A549 (cell line): Measurements from ENCODE around the gene SGTA. TPM values are rescaled to one million over a fixed set of nuclear protein-coding genes. Genes with fewer than 3 reads are reported as not detected.
"Not testable (repeated sequence)": the region's sequence is repeated elsewhere in the genome, so short reads cannot be mapped to it uniquely, and the experiment has no call there.

Experiments used
- ATAC-seq, 2 experiments: fragments of 200-7000 bp in 1 of 2; fragments of >200 bp in 1 of 2; cut with Nextera tagmentation in 1 of 2; cut with Tn5 transposase in 1 of 2; 3 replicates each; pipeline versions ENCODE4 v1.8.0 to v1.9.1; 2018 to 2020; ENCODE audit warnings: mild to moderate bottlenecking in 1 of 2, moderate library complexity in 1 of 2
- CTCF ChIA-PET: fragments of 300-600 bp; sonication (Branson Sonifier 250); formaldehyde crosslinking; extraction: SDS; loops from one replicate; lab custom pipeline; 2021; ENCODE audit warnings: antibody characterized with exemption, inconsistent platforms; lab: Yijun Ruan, JAX
- POLR2A ChIA-PET: fragments of 350-600 bp; formaldehyde crosslinking; extraction: SDS; loops from one replicate; lab custom pipeline; 2021; ENCODE audit warnings: antibody characterized with exemption, inconsistent platforms; lab: Yijun Ruan, JAX
- DNase-seq, 2 experiments: peaks; one replicate each; pipeline versions ENCODE4 v3.0.0 to v3.0.0-alpha.2; 2011 to 2016; ENCODE audit warnings: low read depth in 1 of 2, low spot score in 1 of 2
- FAIRE-seq: peaks from 2 replicates; lab custom pipeline; 2011; peaks lifted over from hg19 to GRCh38; lab: Jason Lieb, UNC
- H3K27ac ChIP-seq, 2 experiments: fragments of >200 bp; sonication (Bioruptor Twin); formaldehyde crosslinking; 3 replicates each; pipeline ENCODE4 v1.5.1; 2016 to 2017
- H3K4me1 ChIP-seq: fragments of >200 bp; sonication (Bioruptor Twin); formaldehyde crosslinking; 3 replicates; pipeline ENCODE4 v1.6.1; 2016
- H3K4me2 ChIP-seq: fragments of >200 bp; sonication (Bioruptor Twin); formaldehyde crosslinking; 3 replicates; pipeline ENCODE4 v1.6.1; 2016
- H3K4me3 ChIP-seq: fragments of >200 bp; sonication (Bioruptor Twin); formaldehyde crosslinking; 3 replicates; pipeline ENCODE4 v1.5.1; 2016
- H3K9me3 ChIP-seq: fragments of >200 bp; sonication (Bioruptor Twin); formaldehyde crosslinking; 3 replicates; pipeline ENCODE4 v1.6.1; 2016
- ATOH8 ChIP-seq: fragments of 250-450 bp; sonication (Bioruptor Pico); IDR thresholded peaks from 2 replicates; pipeline ENCODE4 v1.5.0; 2020; ENCODE audit warnings: low read depth, mild to moderate bottlenecking, moderate library complexity
- EHMT2 ChIP-seq: fragments of 200-600 bp; sonication (generic); IDR thresholded peaks from 2 replicates; pipeline ENCODE4 v1.6.1; 2016; ENCODE audit warnings: antibody characterized with exemption, low read depth, mild to moderate bottlenecking, moderate library complexity
- FOSB ChIP-seq: fragments of 250-450 bp; sonication (Bioruptor Pico); IDR thresholded peaks from 2 replicates; pipeline ENCODE4 v1.5.0; 2020; ENCODE audit warnings: mild to moderate bottlenecking, moderate library complexity
- FOSL2 ChIP-seq, 2 experiments: fragments of 450-650 bp in 1 of 2; fragments of >200 bp in 1 of 2; sonication (Bioruptor Twin) in 1 of 2; formaldehyde crosslinking; IDR thresholded peaks; 2 replicates each; pipeline versions ENCODE4 v1.5.0 to v1.6.1; 2016 to 2020; ENCODE audit warnings: mild to moderate bottlenecking in 1 of 2, moderate library complexity in 1 of 2
- GATA3 ChIP-seq: IDR thresholded peaks from 2 replicates; pipeline ENCODE4 v1.6.1; 2012; ENCODE audit warnings: borderline replicate concordance
- HMGXB4 ChIP-seq: fragments of 250-450 bp; sonication (Bioruptor Pico); IDR thresholded peaks from 2 replicates; pipeline ENCODE4 v1.5.0; 2021; ENCODE audit warnings: mild to moderate bottlenecking, moderate library complexity, borderline replicate concordance
- JUN ChIP-seq, 2 experiments: fragments of >200 bp; sonication (Bioruptor Twin); formaldehyde crosslinking; IDR thresholded peaks; 2 replicates in 1 of 2; 3 replicates in 1 of 2; pipeline ENCODE4 v1.6.1; 2016 to 2017
- KDM1A ChIP-seq: fragments of 200-600 bp; sonication (generic); IDR thresholded peaks from 2 replicates; pipeline ENCODE4 v1.6.1; 2016; ENCODE audit warnings: low read depth, mild to moderate bottlenecking
- KDM5A ChIP-seq: fragments of 200-600 bp; sonication (generic); IDR thresholded peaks from 2 replicates; pipeline ENCODE4 v1.6.1; 2016; ENCODE audit warnings: antibody characterized with exemption, mild to moderate bottlenecking
- MAFK ChIP-seq: fragments of 450-650 bp; IDR thresholded peaks from 2 replicates; pipeline ENCODE4 v1.6.1; 2014; ENCODE audit not compliant: partially characterized antibody
- NFE2L2 ChIP-seq: fragments of 150-350 bp; conservative IDR thresholded peaks from 2 replicates; pipeline ENCODE4 v1.6.1; 2014; ENCODE audit warnings: low read length
- NR3C1 ChIP-seq: fragments of >200 bp; sonication (Bioruptor Twin); formaldehyde crosslinking; IDR thresholded peaks from 3 replicates; pipeline ENCODE4 v1.6.1; 2017
- PBX3 ChIP-seq: IDR thresholded peaks from 2 replicates; pipeline ENCODE4 v1.6.1; 2012
- RAD21 ChIP-seq, 2 experiments: fragments of >200 bp in 1 of 2; sonication (Bioruptor Twin) in 1 of 2; formaldehyde crosslinking in 1 of 2; IDR thresholded peaks in 1 of 2; conservative IDR thresholded peaks in 1 of 2; 2 replicates in 1 of 2; 3 replicates in 1 of 2; pipeline ENCODE4 v1.6.1; 2012 to 2018; ENCODE audit warnings: inconsistent platforms in 1 of 2
- RCOR1 ChIP-seq: fragments of 150-350 bp; IDR thresholded peaks from 2 replicates; pipeline ENCODE4 v1.6.1; 2014; ENCODE audit warnings: antibody characterized with exemption, low read length, low read depth
- REST ChIP-seq: fragments of 200-600 bp; sonication (generic); IDR thresholded peaks from 2 replicates; pipeline ENCODE4 v1.6.1; 2016; ENCODE audit warnings: antibody characterized with exemption, mild to moderate bottlenecking, moderate library complexity
- RFX5 ChIP-seq: fragments of 450-650 bp; IDR thresholded peaks from 2 replicates; pipeline ENCODE4 v1.7.1; 2014; ENCODE audit warnings: antibody characterized with exemption, mild to moderate bottlenecking, moderate library complexity
- RNF2 ChIP-seq: fragments of 200-600 bp; sonication (generic); IDR thresholded peaks from 2 replicates; pipeline ENCODE4 v1.6.1; 2016; ENCODE audit warnings: low read depth, mild to moderate bottlenecking, antibody characterized with exemption, moderate library complexity, borderline replicate concordance
- SMC3 ChIP-seq: fragments of >200 bp; sonication (Bioruptor Twin); formaldehyde crosslinking; IDR thresholded peaks from 3 replicates; pipeline ENCODE4 v1.6.1; 2018; ENCODE audit warnings: inconsistent platforms
- TFCP2L1 ChIP-seq: fragments of 250-450 bp; sonication (Bioruptor Pico); IDR thresholded peaks from 2 replicates; pipeline ENCODE4 v1.5.0; 2021; ENCODE audit warnings: mild to moderate bottlenecking
- ZNF302 ChIP-seq: fragments of 250-450 bp; sonication (Bioruptor Pico); IDR thresholded peaks from 2 replicates; pipeline ENCODE4 v1.9.0; 2021; ENCODE audit warnings: inconsistent platforms, mild to moderate bottlenecking, moderate library complexity
- WGBS: methylation state at CpG from one replicate; pipeline ENCODE4 v1.1.6; 2017; ENCODE audit errors: missing lambda C conversion rate; 5-methylcytosine and 5-hydroxymethylcytosine counted together
- polyA plus RNA-seq, 4 experiments: library from polyadenylated mRNA; depleted of rRNA in 3 of 4; stranded (reverse); fragments of >200 nt; fragmentation: RNase III in 1 of 4; extraction: RNeasy Plus Mini Kit Qiagen cat#74134 plus additional on column Dnase treatment in 1 of 4; gene quantifications; 2 replicates in 3 of 4; 3 replicates in 1 of 4; pipeline ENCODE4 v1.2.3, GENCODE V29; 2011 to 2017

SGTA gene
- polyA plus RNA-seq, 2 of the 4 experiments (the other 2 are of a cell fraction), result 39.1 to 48.0 TPM

- Histone ChIP-seq H3K4me3 (no peak overlapping the region), H3K4me2 (no peak overlapping the region), H3K9me3 (no peaks in the 10 kb centered on the region)
- no peak for TF ChIP-seq NFE2L2
- TF ChIP-seq JUN (IDR thresholded peaks at IDR 0.05), result no peak
- TF ChIP-seq ZNF302, result no peak
- no peak for TF ChIP-seq FOSB (CRISPR knock-in tag)
- TF ChIP-seq KDM1A, result no peak
- TF ChIP-seq SMC3, result no peak
- TF ChIP-seq FOSL2 (IDR thresholded peaks at IDR 0.05), result no peak
- no peak for TF ChIP-seq FOSL2 (CRISPR knock-in tag; IDR thresholded peaks at IDR 0.05)
- TF ChIP-seq EHMT2, result no peak
- TF ChIP-seq RAD21 (conservative IDR thresholded peaks at IDR 0.05 in 1 of 2, IDR thresholded peaks at IDR 0.05 in 1 of 2), result no peak
- TF ChIP-seq, all 56 proteins: peak for 0
- Histone ChIP-seq H3K4me1 (no peaks in the 10 kb centered on the region), H3K27ac (no peak overlapping the region)
- WGBS, result 94% methylated on average over 27 of the region's 27 CpGs
- CTCF ChIA-PET, result no interaction called here
- POLR2A ChIA-PET, result no interaction called here
- DNase-seq, result no peak
- ATAC-seq, result no peak; a peak in 1 of 6 replicates
- no peak for FAIRE-seq
Observed at GRCh38 chr19:2795827-2796658, 13.0 kb upstream of the SGTA start.

- H3K9me3 ChIP-seq, result no peaks in the 10 kb centered on the region
- H3K4me3 ChIP-seq, result no peak overlapping the region
- no peak overlapping the region for H3K27ac ChIP-seq
- no peak for DNase-seq
- FAIRE-seq, result no peak
- ChIA-PET POLR2A (no interaction called here), CTCF (no interaction called here)
- TF ChIP-seq TFCP2L1 (CRISPR knock-in tag), result no peak
- TF ChIP-seq GATA3, result no peak
- TF ChIP-seq PBX3, result no peak
- TF ChIP-seq MAFK, result no peak
- TF ChIP-seq NFE2L2, result no peak
- TF ChIP-seq JUN (IDR thresholded peaks at IDR 0.05), result no peak
- H3K4me2 ChIP-seq, result no peak overlapping the region
- H3K4me1 ChIP-seq, result no peaks in the 10 kb centered on the region
- no peak for ATAC-seq
- 95% methylated on average over 12 of the region's 12 CpGs for WGBS
Observed at GRCh38 chr19:2793577-2793976, 10.5 kb upstream of the SGTA start.

GRCh38 chr19:2793126-2793525, 10.1 kb upstream of the SGTA start:
- Histone ChIP-seq H3K4me2 (no peak overlapping the region), H3K4me3 (no peak overlapping the region), H3K9me3 (no peaks in the 10 kb centered on the region), H3K4me1 (no peaks in the 10 kb centered on the region), H3K27ac (no peak overlapping the region)
- FAIRE-seq (no peak), DNase-seq (no peak), ATAC-seq (no peak)
- 91% methylated on average over 6 of the region's 7 CpGs for WGBS
- ChIA-PET CTCF (interaction anchor here (0.6 kb wide), 1 partner anchor 81 kb away, joined by 3 read pairs; no protein-coding TSS in a partner anchor), POLR2A (no interaction called here)
- no peak for TF ChIP-seq RNF2
- TF ChIP-seq NR3C1, result no peak
- no peak for TF ChIP-seq EHMT2
- no peak for TF ChIP-seq GATA3
- TF ChIP-seq MAFK, result no peak
- TF ChIP-seq KDM5A, result no peak
- TF ChIP-seq SMC3, result no peak
- no peak for TF ChIP-seq NFE2L2
- TF ChIP-seq ATOH8 (CRISPR knock-in tag), result no peak
- no peak for TF ChIP-seq HMGXB4
- TF ChIP-seq RCOR1, result no peak
- TF ChIP-seq RFX5, result no peak
- TF ChIP-seq REST, result no peak

- H3K9me3 ChIP-seq, H3K4me2 ChIP-seq, DNase-seq, ATAC-seq, FAIRE-seq, H3K4me3 ChIP-seq, H3K4me1 ChIP-seq, POLR2A ChIA-PET, H3K27ac ChIP-seq: not testable (repeated sequence)
- 95% methylated on average over 10 of the region's 10 CpGs for WGBS
- CTCF ChIA-PET, result interaction anchor here (0.6 kb wide), 1 partner anchor 81 kb away, joined by 3 read pairs; no protein-coding TSS in a partner anchor
Observed at GRCh38 chr19:2792666-2793065, 9.6 kb upstream of the SGTA start.
